LNCAP (cell line): ENCODE measurements around the gene BOK.

Experiments
- CTCF ChIP-seq: fragments of 450-650 bp; IDR thresholded peaks from 2 replicates; pipeline ENCODE4 v1.5.1; 2017; ENCODE audit warnings: mild to moderate bottlenecking

BOK gene

DNA sequence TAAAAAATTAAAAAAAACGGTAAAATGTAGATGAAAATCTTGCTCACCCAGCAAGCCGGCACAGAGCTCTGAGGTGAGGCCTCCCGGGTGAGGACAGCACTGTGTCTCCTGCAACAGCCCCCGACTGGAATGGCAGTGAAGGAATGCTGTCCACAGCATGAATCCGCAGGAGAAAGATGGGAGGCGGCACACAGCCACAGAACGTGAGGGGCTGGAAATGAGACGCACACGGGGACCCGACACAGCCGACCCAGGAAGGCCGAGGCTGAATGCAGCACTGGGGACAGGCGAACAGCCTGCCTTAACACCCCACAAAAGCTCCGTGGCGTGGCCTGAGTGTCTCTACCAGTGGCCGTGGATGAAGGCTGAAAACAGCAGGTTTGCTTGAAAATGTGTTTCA lies 34.7 kb downstream of the BOK start:
- no peak for TF ChIP-seq CTCF

DNA sequence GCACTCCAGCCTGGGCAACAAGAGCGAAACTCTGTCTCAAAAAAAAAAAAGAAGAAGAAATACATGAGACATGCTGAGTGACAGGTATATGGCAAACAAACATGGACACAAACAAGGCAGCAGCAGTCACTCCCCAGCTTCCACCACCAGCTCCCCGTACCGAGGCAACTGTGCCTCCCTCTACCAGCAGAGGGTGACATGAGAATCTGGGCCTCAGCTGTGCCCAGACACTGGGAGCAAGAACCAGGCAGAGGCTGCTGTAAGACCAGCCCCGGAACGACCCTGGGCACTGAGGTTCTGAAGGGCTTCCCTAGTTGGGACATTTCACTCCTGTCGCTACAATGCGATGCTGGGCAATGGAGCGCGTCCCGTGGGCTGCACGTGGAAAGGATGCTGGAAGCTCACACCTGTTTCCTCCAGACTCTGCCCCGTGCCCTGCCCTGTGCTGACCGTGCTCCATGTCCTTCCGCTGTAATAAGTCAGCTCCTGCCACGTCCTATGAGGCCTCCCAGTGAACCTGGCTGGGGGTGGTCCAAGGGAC lies 37.1 kb downstream of the BOK start:
- TF ChIP-seq CTCF: no peak

DNA sequence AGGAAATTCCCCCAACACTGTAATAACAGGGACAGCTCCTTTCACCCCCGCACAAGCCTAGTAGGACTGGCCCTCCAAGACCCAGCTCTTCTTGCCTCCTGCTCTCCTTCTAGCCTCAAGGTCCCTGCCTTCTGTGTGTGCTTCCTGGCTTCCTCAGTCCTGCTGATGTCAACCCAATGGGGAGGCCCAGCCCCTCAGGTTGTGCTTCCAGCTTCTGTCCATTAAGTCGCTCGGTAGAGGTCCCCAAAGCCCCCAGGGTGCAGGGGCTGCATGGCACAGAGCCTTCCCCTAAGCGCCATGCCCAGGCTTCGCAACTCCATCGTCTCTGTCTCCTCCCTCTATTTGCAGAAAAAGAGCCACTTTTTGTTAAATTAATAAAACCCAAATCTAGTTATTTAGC lies 39.0 kb downstream of the BOK start:
- TF ChIP-seq CTCF: no peak

DNA sequence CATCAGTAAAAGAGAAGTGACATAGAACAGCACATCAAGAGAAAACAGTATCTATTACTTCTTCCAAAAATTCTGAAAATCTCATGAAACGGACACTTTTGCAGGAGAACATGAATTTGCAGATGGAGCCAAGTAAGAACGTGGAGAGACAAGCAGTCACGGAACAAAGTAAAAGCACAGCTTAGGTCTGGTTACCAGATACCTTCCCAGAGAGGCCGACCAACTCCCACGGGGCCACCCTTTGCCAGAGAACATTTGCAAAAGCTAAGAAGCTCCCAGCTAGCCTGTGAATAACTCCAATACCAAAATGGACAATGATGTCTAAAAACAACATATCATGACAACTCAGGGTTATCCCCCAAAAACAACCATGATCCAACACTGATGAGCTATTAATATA lies 39.5 kb downstream of the BOK start:
- TF ChIP-seq CTCF: no peak

DNA sequence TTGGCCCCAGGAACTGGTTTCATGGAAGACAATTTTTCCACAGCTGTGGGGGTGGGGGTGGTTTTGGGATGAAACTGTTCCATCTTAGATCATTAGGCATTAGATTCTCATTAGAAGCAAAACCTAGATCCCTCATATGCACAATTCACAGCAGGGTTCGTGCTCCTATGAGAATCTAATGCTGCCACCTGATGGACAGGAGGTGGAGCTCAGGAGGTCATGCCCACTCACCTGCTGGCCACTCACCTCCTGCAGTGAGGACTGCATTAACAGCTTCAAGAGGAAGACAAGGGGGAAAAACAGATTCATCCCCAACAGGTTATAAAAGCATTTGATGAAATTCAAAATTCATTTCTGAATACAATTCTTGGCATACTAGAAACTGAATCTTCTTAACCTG lies 39.9 kb downstream of the BOK start:
- peak; percentile 45; the same call in 1 of the 2 replicates for TF ChIP-seq CTCF

GRCh38 chr2:241599615-241600014 lies 41.1 kb downstream of the BOK start:
- TF ChIP-seq CTCF: no peak

- no peak for TF ChIP-seq CTCF
Measured at GRCh38 chr2:241601841-241602240, 43.3 kb downstream of the BOK start.

DNA sequence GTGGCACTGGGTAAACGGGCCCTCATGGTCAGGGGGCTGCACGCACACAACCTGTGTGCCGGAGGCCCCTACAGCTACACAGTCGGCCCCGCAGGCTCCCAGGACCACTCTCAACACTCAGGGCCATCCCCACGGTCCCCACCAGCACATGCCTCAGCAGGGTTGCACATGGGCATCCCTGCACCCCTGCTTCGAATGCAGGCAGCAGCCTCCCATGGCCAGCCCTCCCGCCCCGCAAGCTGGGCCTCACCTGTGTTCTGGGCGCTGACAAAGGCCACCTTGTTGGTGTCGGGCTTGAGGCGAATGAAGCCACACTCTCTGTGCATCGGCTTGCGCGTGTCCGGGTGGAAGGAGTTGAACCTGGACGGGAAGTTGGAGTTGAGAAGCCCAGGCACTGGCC lies 44.2 kb downstream of the BOK start:
- no peak for TF ChIP-seq CTCF
